Stomach (tissue), 4 donors: ENCODE measurements around the gene HGD.

Experiments
- CTCF ChIP-seq, 7 experiments: fragments of 450-650 bp in 4 of 7; fragments of 200-600 bp in 3 of 7; sonication (generic) in 3 of 7; IDR thresholded peaks; one replicate each; pipeline ENCODE4 v1.5.1; 2016 to 2019; ENCODE audit warnings: antibody characterized with exemption in 7 of 7, control low read depth in 2 of 7, mild to moderate bottlenecking in 1 of 7
- POLR2A ChIP-seq, 4 donors: fragments of 450-650 bp; IDR thresholded peaks; one replicate each; pipeline ENCODE4 v1.6.1; 2016; ENCODE audit warnings: antibody characterized with exemption in 4 of 4, control low read depth in 2 of 4, mild to moderate bottlenecking in 1 of 4, moderate library complexity in 1 of 4
- POLR2AphosphoS5 ChIP-seq, 3 donors: sonication (generic); formaldehyde crosslinking; IDR thresholded peaks; one replicate each; pipeline ENCODE4 v1.6.1; 2016; ENCODE audit warnings: antibody characterized with exemption in 3 of 3

GRCh38 chr3:120608506-120608905 is 73.5 kb downstream of the HGD start:
- no peak for TF ChIP-seq POLR2A (IDR thresholded peaks at IDR 0.05)
- TF ChIP-seq CTCF (IDR thresholded peaks at IDR 0.05) = no peak
- no peak for TF ChIP-seq POLR2AphosphoS5 (IDR thresholded peaks at IDR 0.05)
